Muscle layer of duodenum (tissue), 2 donors: ENCODE data around the gene KLB.

Experiments
- H3K27ac ChIP-seq: one replicate; pipeline ENCODE4 v1.7.0; 2013; ENCODE audit warnings: mild to moderate bottlenecking, low read length
- H3K27me3 ChIP-seq: one replicate; pipeline ENCODE4 v1.7.0; 2013; ENCODE audit warnings: low read depth, mild to moderate bottlenecking, control low read depth, low read length
- H3K36me3 ChIP-seq, 2 donors: one replicate each; pipeline ENCODE4 v1.7.0; 2013; ENCODE audit warnings: low read length in 2 of 2, control low read depth in 1 of 2, mild to moderate bottlenecking in 1 of 2; ENCODE audit not compliant: insufficient read depth in 2 of 2, control insufficient read depth in 1 of 2
- H3K4me1 ChIP-seq, 2 donors: one replicate each; pipeline ENCODE4 v1.7.0; 2013; ENCODE audit warnings: low read length in 2 of 2, mild to moderate bottlenecking in 2 of 2, control low read depth in 1 of 2, moderate library complexity in 1 of 2; ENCODE audit not compliant: insufficient read depth in 2 of 2, control insufficient read depth in 1 of 2
- H3K4me3 ChIP-seq, 2 donors: one replicate each; pipeline ENCODE4 v1.7.0; 2013; ENCODE audit warnings: low read length in 2 of 2, low read depth in 1 of 2, mild to moderate bottlenecking in 1 of 2
- H3K9me3 ChIP-seq, 2 donors: one replicate each; pipeline ENCODE4 v1.7.0; 2013; ENCODE audit warnings: low read length in 2 of 2, control low read depth in 1 of 2, mild to moderate bottlenecking in 1 of 2; ENCODE audit not compliant: control insufficient read depth in 1 of 2
- donor health status: healthy.

KLB gene

DNA sequence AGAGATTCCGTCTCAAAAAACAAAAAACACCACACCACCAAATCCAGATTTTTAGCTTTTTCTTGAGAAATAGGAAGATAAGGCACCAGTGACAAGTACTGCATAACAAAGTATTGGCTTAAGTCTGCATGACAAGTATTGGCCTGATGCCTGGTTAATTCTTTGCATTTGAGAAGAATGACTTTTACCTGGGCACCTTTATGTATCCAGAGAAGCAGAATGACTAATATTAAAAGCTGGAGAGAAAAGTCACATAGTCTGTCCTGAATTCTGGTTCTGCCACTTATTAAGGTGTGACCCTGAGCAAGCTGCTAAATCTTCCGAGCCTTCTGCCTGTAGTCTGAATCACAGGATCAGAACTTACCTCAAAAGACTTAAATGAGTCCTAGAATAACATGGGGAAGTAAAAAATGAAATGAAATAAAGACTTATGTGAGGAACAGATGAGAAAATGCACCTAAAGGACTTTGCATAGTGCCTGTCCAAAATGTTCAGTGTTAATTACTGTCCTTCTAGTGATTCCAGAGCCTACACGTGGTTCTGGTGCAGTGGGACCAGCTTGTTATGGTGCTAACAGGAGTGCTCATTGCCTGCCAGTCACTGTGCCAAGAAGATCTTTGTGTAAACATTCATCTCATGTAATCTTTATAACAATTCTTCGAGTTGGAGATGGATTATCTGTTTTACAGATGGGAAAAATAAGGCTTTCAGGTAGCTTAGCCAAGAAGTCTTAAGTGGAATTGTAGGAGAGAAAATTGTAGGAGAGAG, 88.9 kb downstream of the KLB start:
- no peak overlapping the region for H3K27ac ChIP-seq

DNA sequence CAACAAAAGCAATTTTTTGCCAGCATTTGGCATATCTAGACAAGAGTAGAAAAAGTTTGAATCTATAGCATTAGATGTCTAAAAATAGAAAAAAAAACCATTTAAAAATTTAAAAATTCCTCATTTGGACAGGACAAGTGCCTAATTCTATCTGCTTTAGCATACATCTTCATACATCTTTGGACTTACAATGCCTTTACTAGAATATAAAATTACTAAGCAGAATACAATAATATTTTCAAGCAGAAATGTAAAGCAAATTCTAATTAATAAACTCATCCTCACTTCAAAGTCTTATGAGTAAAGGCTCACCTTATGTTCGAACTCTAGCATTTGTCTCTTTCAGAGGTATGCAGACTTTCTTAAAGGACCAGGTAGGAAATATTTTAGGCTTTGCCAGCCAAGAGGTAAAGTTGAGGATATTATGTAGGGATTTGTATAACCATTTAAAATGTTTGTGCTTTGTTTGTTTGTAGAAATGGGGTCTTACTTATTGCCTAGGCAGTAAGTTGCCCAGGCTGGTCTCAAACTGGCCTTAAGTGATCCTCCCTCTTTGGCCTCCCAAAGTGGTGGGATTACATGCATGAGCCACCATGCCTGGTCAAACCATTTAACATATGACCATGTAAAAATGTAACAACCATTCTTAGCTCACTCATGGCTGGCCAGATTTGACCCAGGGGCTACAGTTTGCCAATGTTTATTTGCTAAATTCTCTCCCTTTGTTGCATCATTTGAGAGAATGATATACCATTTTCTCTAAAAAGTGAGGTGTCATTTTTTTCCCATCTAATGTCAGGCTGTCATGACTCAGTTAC, 91.4 kb downstream of the KLB start:
- H3K9me3 ChIP-seq, result no peaks in the 10 kb centered on the region
- no peaks in the 10 kb centered on the region for H3K27me3 ChIP-seq
- H3K4me1 ChIP-seq, result peaks cover 0 to 3% of the 10 kb centered on the region in 2 donors
- peaks cover 16 to 30% of the 10 kb centered on the region in 2 donors for H3K36me3 ChIP-seq
- no peak overlapping the region for H3K4me3 ChIP-seq
- H3K27ac ChIP-seq, result no peak overlapping the region

More for the DNA sequence above, 88.9 kb downstream of the KLB start:
- H3K9me3 ChIP-seq, result no peaks in the 10 kb centered on the region
- H3K4me1 ChIP-seq, result no peaks in the 10 kb centered on the region
- peaks cover 10 to 12% of the 10 kb centered on the region in 2 donors for H3K36me3 ChIP-seq
- no peak overlapping the region for H3K4me3 ChIP-seq
- H3K27me3 ChIP-seq, result no peaks in the 10 kb centered on the region

DNA sequence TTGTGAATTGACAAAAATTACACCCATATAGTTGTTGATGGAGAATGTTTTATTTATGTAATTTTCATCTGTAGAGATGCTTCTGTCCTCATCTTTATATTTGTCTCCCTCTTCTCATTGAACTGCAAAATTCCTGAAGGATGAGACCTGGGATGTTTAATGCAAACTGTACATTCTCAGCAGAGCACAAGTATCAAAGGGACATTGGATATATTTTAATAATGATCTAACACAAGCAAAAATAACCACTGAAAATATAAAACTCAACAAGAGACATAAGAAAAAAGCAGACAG, 91.9 kb downstream of the KLB start:
- Histone ChIP-seq H3K27ac (no peak overlapping the region), H3K27me3 (no peaks in the 10 kb centered on the region), H3K36me3 (peaks cover 21 to 36% of the 10 kb centered on the region in 2 donors), H3K4me3 (no peak overlapping the region), H3K4me1 (peaks cover 0 to 3% of the 10 kb centered on the region in 2 donors), H3K9me3 (no peaks in the 10 kb centered on the region)
